Measurements from ENCODE around the gene TMCO1. TPM values are rescaled to one million over a fixed set of nuclear protein-coding genes. Genes with fewer than 3 reads are reported as not detected.
"Not testable (repeated sequence)": the region's sequence is repeated elsewhere in the genome, so short reads cannot be mapped to it uniquely, and the experiment has no call there.

The TMCO1 gene
- total RNA-seq, 1 donor from 2014 or later: 98.6 TPM

- no peak for DNase-seq (ENCODE audit: low spot score)
- H3K4me3 Mint-ChIP-seq (ENCODE audit: unreplicated experiment): no peak overlapping the region
- H3K9me3 Mint-ChIP-seq (ENCODE audit: low read depth): no peaks in the 10 kb centered on the region
- peaks cover 5% of the 10 kb centered on the region for H3K4me1 Mint-ChIP-seq (ENCODE audit: low read depth)
- H3K27ac Mint-ChIP-seq (ENCODE audit: unreplicated experiment): no peak overlapping the region
- H3K27me3 Mint-ChIP-seq (ENCODE audit: low read depth): no peaks in the 10 kb centered on the region
- TF ChIP-seq CTCF (IDR thresholded peaks at IDR 0.05): no peak
- H3K36me3 Mint-ChIP-seq (ENCODE audit: low read depth): peaks cover 5% of the 10 kb centered on the region
Measured at GRCh38 chr1:165759095-165759494, 9.6 kb downstream of the TMCO1 start.

- no peak for TF ChIP-seq CTCF (IDR thresholded peaks at IDR 0.05)
- H3K36me3 Mint-ChIP-seq (ENCODE audit: low read depth): peaks cover 8% of the 10 kb centered on the region
- peaks cover 8% of the 10 kb centered on the region for H3K4me1 Mint-ChIP-seq (ENCODE audit: low read depth)
- DNase-seq (ENCODE audit: low spot score): no peak
- no peaks in the 10 kb centered on the region for H3K27me3 Mint-ChIP-seq (ENCODE audit: low read depth)
- H3K9me3 Mint-ChIP-seq (ENCODE audit: low read depth): no peaks in the 10 kb centered on the region
- no peak overlapping the region for H3K27ac Mint-ChIP-seq (ENCODE audit: unreplicated experiment)
- H3K4me3 Mint-ChIP-seq (ENCODE audit: unreplicated experiment): no peak overlapping the region
Measured at GRCh38 chr1:165755393-165756010, 13.2 kb downstream of the TMCO1 start.

- no peak for TF ChIP-seq CTCF (IDR thresholded peaks at IDR 0.05)
- Mint-ChIP-seq H3K4me3 (ENCODE audit: unreplicated experiment) (no peak overlapping the region), H3K36me3 (ENCODE audit: low read depth) (peaks cover 5% of the 10 kb centered on the region), H3K27ac (ENCODE audit: unreplicated experiment) (no peak overlapping the region), H3K27me3 (ENCODE audit: low read depth) (no peaks in the 10 kb centered on the region), H3K4me1 (ENCODE audit: low read depth) (peaks cover 6% of the 10 kb centered on the region), H3K9me3 (ENCODE audit: low read depth) (no peaks in the 10 kb centered on the region)
- no peak for DNase-seq (ENCODE audit: low spot score)
Measured at GRCh38 chr1:165753934-165754333, 14.7 kb downstream of the TMCO1 start.

- Mint-ChIP-seq H3K4me3 (ENCODE audit: unreplicated experiment) (no peak overlapping the region), H3K4me1 (ENCODE audit: low read depth) (peaks cover under 1% of the 10 kb centered on the region), H3K27ac (ENCODE audit: unreplicated experiment) (no peak overlapping the region), H3K36me3 (ENCODE audit: low read depth) (peaks cover 15% of the 10 kb centered on the region), H3K9me3 (ENCODE audit: low read depth) (no peaks in the 10 kb centered on the region), H3K27me3 (ENCODE audit: low read depth) (no peaks in the 10 kb centered on the region)
- no peak for DNase-seq (ENCODE audit: low spot score)
- TF ChIP-seq CTCF (IDR thresholded peaks at IDR 0.05): no peak
Measured at GRCh38 chr1:165748550-165748949, 20.1 kb downstream of the TMCO1 start.

GRCh38 chr1:165747632-165748447, 20.8 kb downstream of the TMCO1 start:
- no peak overlapping the region for H3K27ac Mint-ChIP-seq (ENCODE audit: unreplicated experiment)
- H3K27me3 Mint-ChIP-seq (ENCODE audit: low read depth): no peaks in the 10 kb centered on the region
- no peak for DNase-seq (ENCODE audit: low spot score)
- no peak overlapping the region for H3K4me3 Mint-ChIP-seq (ENCODE audit: unreplicated experiment)
- H3K4me1 Mint-ChIP-seq (ENCODE audit: low read depth): no peaks in the 10 kb centered on the region
- no peaks in the 10 kb centered on the region for H3K9me3 Mint-ChIP-seq (ENCODE audit: low read depth)
- TF ChIP-seq CTCF (IDR thresholded peaks at IDR 0.05): no peak
- H3K36me3 Mint-ChIP-seq (ENCODE audit: low read depth): peaks cover 18% of the 10 kb centered on the region

GRCh38 chr1:165744913-165745312, 23.8 kb downstream of the TMCO1 start:
- not testable (repeated sequence) for H3K4me3 Mint-ChIP-seq (ENCODE audit: unreplicated experiment); H3K27ac Mint-ChIP-seq (ENCODE audit: unreplicated experiment); H3K4me1 Mint-ChIP-seq (ENCODE audit: low read depth); DNase-seq (ENCODE audit: low spot score); H3K9me3 Mint-ChIP-seq (ENCODE audit: low read depth); H3K27me3 Mint-ChIP-seq (ENCODE audit: low read depth)
- H3K36me3 Mint-ChIP-seq (ENCODE audit: low read depth): peaks cover 36% of the 10 kb centered on the region
